HG03159 (cell line): ENCODE measurements around the gene C2orf15.
"Not testable (repeated sequence)": the region's sequence is repeated elsewhere in the genome, so short reads cannot be mapped to it uniquely, and the experiment has no call there.

Source experiments
- ATAC-seq: cut with Tn5 transposase; IDR thresholded peaks from one replicate; pipeline ENCODE4 v1.9.1; 2021; ENCODE audit warnings: mild to moderate bottlenecking, moderate library complexity; ENCODE audit not compliant: unreplicated experiment

Gene C2orf15

DNA sequence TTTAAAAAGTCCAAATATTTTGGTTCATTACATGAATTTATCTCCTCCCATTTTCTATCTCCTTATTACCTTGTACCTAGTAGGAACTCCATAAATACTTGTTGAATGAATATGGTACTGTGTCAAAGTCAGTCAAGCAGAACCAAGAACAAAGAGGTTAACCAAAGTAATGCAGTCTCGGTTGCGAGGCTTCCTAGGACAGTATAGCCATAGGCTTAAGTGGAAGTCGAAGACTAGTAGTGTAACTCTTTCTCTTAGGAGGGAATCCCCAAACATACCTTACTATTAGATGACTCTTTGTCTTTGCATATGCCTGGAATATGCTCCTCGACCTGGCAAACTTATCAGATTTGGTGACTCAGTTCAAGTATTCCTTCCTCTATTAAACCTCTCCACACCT is 18.1 kb downstream of the C2orf15 start:
- no peak for ATAC-seq

DNA sequence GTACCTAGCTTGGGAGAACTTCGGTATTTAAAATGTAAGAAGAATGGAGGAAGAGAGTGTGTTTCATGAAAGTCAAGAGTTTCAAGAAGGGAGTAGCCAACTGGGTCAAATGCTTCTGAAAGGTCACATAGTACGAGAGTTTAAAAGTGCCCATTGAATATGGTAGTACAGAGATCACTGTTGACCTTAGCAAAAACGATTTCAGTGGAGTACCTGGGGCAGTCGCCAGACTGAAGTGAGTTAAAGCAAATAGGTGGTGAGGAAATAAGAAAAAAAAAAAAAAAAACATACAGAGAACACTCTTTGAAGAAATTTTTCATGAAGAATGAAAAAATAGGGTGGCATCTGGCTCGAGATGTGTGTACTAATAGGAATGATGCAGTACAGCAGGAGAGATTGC is 24.7 kb downstream of the C2orf15 start:
- ATAC-seq = no peak

DNA sequence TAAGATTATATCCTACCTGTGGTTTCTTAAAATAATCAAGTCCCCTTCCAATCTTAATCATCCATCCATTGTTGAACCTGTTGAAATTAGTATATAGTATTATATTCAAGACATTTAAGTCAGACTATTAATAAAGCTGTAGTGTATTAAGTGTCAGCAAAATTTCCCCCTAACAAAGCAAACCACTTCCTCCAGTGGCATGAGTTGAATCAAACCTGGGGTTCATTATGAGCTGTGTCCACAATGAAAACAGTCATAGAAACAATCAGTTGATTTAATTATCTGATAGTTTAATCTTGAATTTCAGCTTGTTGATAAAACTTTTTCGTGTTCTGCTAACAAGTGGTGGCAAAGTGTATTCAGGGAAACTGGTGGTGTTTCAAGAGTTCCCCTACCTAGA is 28.0 kb downstream of the C2orf15 start:
- ATAC-seq = no peak

DNA sequence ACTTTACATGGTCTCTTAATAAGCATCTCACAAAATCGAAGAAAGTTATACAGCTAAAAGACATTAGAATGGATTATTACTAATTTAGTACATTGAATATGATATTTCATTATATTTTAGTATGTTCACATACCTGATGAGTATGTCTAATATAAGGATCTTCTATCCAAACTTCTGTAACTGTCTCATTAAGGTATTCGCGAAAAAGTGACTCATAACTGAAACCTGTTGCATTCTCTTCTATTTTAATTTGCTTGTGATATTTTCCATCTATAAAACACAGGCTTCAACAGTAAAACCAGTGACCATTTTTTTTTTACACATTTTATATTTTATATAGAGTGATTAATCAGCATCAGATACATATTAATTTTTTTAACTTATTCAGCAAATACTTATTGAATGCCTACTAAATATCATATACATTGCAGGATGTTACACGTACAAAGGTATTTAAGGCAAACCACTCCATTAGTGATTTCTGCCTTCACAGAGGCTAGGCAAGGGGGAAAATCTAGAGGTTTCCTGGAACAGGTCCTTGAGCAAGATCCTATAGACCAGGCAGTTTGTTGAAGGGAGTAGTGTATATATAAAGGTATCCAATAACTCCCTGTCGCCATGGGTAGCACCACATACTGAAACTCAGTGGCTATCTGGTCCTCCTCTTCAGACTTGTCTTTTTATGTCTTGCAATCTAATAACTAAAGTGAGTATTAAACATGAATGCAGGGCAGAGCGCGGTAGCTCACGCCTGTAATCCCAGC is 30.1 kb downstream of the C2orf15 start:
- no peak for ATAC-seq

DNA sequence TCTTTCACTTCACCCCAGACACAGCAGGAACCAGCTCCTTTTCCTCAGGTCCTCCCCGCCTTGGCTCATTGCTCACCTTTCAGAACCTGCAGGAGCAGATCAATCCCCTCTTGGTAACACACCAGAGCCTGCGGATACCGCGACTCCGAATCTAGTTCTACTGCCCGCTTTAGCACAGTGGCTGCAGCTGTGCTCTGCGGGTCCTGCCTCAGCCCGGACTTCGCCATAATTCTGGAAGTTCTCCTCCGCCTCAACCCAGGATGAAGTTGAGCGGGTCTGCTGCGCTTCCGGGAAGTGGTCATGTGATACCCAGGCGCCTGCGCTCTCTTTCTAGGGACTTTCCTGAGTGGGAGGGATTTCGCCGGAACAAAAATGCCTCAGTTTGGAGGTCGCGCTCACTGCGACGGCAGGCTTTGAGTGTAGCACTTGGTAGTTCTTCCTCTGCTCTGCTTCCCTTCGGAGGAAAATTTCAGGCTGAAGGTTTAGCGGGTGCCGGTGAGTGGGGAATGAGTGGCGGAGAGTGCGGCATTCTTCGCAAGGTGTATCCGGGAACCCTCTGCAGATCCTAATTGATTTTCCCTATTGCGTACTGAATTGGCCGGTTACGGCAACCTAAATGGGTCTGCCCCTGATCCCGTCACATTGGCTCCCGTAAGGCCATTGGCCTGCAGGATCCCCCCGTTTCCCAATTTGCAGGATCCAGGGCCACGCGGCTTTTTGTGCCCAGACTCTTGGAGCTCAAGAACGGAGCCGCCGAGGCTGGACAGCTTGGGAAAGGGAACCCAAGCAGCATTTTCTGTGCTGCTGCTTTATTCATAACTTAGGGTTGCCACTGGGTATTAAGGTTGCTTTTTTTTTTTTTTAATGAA is 39.5 kb downstream of the C2orf15 start, which contains the start of the genes MITD1 and MRPL30:
Gene MITD1, minus strand, starts transcription at position 304 of the 869 bp plus-strand sequence. Its CDS starts 77 bp downstream, at position 227.
Gene MRPL30, plus strand, starts transcription at position 430 of the 869 bp plus-strand sequence. CDS start 5,020 bp downstream, outside the sequence.
- peak; percentile 94 for ATAC-seq

DNA sequence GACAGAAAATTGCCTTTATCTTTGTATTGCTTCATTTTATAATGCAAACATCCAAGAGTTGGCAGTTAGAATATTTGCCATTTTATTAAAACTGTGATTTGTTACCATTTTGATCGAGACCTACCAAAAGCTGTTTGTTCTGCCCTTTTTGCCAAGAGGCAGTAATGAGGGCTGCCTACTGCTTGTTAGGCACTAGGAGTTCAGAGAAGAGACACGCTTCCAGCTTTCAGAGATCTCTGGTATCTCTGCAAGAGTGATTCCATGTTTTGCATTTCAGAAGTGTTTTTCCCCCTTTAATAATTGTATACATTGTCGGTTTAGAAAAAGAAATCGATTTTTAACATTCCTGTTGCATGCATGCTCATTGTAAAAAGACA is 40.1 kb downstream of the C2orf15 start:
- no peak for ATAC-seq

DNA sequence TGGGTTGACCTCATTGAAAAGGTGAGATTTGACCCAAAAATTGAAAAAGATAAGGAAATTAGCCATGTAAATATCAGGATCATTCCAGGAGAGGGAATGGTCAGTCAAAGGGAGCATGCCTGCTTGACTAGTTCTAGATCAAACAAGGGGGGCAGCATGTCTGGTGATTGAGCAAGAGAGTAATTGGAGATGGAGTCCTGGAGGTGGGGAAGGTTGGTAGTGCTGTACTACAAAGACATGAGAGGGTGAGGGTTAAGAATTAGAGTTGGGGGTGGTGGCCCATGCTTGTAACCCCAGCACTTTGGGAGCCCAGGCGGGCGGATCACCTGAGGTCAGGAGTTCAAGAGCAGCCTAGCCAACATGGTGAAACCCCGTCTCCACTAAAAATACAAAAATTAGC is 41.5 kb downstream of the C2orf15 start:
- ATAC-seq = no peak

DNA sequence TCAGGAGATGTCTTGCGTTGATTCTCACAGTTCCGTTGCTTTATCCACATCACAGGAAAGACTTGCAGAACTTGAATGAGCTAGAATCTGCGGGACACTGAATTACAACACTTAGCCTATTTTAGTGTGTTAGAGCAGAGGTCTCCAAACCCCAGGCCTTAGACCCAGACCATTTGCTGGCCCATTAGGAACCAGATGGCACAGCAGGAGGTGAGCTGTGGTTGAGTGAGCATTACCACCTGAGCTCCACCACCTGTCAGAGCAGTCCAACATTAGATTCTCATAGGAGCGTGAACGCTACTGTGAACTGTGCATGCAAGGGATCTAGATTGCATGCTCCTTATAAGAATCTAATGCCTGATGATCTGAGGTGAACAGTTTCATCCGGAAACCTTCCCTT is 43.3 kb downstream of the C2orf15 start:
- ATAC-seq = no peak

DNA sequence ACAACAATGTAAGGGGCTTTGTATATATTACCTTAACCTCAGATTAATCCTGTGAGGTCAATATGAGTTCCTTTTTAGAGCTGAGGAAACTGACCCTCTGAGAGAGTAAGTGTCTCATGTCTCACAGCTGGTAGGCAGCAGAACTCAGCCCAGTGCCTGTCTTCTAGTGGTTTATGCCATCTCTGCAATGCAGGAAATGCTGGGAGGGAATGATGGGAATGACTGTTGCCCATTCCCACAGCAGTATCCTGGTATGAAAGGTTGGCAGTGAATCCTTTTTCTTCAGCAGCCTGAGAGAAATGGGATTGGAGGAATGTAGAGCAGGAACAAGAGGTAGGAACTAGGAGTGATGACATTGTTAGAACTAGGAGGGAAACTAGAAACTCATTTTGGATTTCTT is 45.5 kb downstream of the C2orf15 start:
- ATAC-seq = no peak

DNA sequence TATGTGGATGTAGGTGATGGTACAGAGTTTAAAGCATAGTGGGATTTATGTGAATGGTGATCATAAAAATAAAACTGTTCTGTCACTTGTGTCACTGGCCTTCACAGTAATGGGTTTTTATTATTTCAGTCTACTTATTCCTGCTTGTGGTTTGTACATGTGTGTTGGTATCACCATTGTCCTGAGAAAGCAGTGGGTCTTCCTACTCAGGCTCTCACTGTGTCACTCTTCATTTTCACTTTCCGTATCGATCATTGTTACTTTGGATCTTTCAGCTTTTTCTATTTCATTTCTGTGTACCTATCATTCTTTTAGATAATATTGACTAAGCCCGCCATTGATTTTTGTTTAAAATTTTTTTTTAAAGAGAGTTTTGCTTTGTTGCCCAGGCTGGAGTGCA is 46.9 kb downstream of the C2orf15 start:
- ATAC-seq = no peak

DNA sequence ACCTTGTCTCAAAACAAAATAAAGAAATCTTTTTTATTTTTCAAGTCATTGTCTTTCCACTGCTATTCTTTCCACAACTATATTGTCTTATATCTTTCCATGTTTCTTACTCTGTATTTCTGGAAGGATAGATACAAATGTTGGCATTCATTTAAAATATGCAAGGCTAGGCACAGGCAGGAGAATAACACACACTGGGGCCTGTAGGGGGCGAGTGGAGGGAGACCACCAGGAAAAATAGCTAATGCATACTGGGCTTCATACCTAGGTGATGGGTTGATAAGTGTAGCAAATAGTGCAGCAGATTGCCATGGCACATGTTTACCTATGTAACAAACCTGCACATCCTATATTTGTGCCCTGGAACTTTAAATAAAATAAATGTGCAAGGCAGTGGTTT is 49.0 kb downstream of the C2orf15 start:
- ATAC-seq = no peak

DNA sequence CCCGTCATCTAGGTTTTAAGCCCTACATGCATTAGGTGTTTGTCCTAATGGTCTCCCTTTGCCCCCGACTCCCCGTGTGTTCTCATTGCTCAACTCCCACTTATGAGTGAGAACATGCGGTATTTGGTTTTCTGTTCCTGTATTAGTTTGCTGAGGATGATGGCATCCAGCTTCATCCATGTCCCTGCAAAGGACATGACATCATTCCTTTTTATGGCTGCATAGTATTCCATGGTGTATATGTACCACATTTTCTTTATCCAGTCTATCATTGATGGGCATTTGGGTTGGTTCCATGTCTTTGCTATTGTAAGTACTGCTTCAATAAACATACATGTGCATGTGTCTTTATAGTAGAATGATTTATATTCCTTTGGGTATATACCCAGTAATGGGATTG is 50.9 kb downstream of the C2orf15 start:
- not testable (repeated sequence) for ATAC-seq

DNA sequence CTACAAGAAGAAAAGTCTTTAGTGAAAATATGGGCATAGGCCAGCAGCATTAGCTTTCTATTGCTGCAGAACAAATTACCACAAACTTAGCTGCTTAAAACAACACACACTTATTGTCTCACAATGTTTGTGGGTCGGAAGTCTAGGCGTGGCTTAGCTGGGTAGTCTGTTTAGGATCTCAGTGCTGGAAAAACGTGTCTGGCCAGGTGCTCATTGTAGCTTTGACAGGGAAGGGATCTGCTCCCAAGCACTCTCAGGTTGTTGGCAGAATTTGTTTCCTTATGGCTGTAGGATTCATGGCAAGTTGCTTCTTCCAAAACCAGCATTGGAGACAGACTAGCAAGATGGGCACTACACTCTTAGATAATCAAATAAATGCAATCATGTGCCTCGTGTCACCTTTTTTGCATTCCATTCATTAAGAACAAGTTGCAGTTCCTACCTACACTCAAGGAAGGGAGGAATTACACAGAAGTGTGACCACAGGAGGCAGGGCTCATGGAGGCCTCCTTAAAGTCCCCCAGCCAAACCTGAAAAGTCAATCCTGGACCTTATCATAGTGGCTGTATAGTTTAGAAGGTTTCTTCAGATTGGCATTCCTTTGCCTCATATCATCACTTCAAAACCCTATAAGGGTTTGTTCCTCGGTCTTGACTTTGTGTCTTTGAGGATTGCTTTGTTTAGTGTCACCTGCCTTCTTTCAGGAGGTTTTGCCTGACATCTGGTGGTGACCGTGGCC is 56.8 kb downstream of the C2orf15 start:
- no peak for ATAC-seq

DNA sequence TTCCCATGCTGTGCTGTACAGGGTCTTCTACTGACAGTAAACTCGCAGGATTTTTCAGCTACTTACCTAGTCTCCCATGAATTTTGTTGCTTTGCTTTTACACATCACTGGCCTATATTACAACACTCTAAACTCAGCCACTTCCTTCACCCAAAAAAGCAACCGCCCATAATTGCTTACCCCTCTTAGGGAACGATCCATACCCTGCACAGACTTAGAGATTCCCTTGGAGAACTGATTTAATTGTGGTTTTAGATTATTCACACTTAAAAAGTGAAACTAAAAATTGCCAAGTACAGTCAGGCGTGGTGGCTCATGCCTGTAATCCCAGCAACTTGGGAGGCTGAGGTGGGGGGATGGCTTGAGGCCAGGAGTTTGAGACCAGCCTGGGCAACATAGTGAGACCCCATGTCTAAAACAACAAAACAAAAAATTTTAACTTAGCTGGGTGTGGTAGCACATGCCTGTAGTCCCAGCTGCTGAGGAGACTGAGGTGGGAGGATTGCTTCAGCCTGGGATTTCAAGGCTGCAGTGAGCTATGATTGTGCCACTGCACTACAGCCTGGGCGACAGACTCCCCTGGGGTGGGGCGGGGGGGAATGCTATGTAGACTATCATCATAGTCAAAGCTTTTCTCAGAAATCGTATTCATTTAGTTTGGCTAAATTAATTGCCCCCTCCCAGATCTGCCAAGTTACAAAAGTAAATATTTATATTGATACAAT is 58.7 kb downstream of the C2orf15 start:
- ATAC-seq = no peak
